AG04449 (cell line): ENCODE results near the gene CCNL1.
"Not testable (repeated sequence)": the region's sequence is repeated elsewhere in the genome, so short reads cannot be mapped to it uniquely, and the experiment has no call there.

Experiments
- CTCF ChIA-PET: fragments of 350-600 bp; formaldehyde crosslinking; extraction: SDS; loops from one replicate; lab custom pipeline; 2021; ENCODE audit warnings: antibody characterized with exemption; lab: Yijun Ruan, JAX
- POLR2A ChIA-PET: fragments of 400-600, 350-600 bp; formaldehyde crosslinking; extraction: SDS; loops from one replicate; lab custom pipeline; 2020; ENCODE audit warnings: antibody characterized with exemption, inconsistent platforms; lab: Yijun Ruan, JAX
- DNase-seq: peaks from one replicate; pipeline ENCODE4 v3.0.0-alpha.2; 2010; ENCODE audit warnings: low read depth, low spot score
- H3K4me3 ChIP-seq: 2 replicates; pipeline ENCODE4 v1.5.1; 2011; ENCODE audit warnings: low read depth, mild to moderate bottlenecking, control low read depth, low read length
- TF ChIP-seq, protein P1 (sequence below): IDR thresholded peaks from one replicate; pipeline ENCODE4 v1.5.1; 2011; ENCODE audit warnings: mild to moderate bottlenecking, moderate library complexity, low read length, control low read depth, inconsistent platforms; ENCODE audit not compliant: insufficient read depth; ENCODE audit errors: missing control alignments

Gene CCNL1

DNA sequence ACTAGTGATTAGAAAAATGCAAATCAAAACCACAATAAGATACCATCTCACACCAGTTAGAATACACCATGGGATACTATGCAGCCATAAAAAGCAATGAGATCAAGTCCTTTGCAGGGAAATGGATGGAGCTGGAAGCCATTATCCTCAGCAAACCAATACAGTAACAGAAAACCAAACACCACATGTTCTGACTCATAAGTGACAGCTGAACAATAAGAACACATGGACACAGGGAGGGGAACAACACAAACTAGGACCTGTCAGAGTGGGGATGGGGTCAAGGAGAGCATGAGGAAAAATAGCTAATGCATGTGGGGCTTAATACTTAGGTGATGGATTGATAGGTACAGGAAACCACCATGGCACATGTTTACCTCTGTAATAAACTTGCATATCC lies 36.0 kb upstream of the CCNL1 start:
- POLR2A ChIA-PET, result no interaction called here
- no peak overlapping the region for H3K4me3 ChIP-seq
- CTCF ChIA-PET, result interaction anchor here (1.1 to 1.3 kb wide), 2 partner anchors 8 to 303 kb away, joined by 3 read pairs; no protein-coding TSS in a partner anchor
- TF ChIP-seq, protein P1, sequence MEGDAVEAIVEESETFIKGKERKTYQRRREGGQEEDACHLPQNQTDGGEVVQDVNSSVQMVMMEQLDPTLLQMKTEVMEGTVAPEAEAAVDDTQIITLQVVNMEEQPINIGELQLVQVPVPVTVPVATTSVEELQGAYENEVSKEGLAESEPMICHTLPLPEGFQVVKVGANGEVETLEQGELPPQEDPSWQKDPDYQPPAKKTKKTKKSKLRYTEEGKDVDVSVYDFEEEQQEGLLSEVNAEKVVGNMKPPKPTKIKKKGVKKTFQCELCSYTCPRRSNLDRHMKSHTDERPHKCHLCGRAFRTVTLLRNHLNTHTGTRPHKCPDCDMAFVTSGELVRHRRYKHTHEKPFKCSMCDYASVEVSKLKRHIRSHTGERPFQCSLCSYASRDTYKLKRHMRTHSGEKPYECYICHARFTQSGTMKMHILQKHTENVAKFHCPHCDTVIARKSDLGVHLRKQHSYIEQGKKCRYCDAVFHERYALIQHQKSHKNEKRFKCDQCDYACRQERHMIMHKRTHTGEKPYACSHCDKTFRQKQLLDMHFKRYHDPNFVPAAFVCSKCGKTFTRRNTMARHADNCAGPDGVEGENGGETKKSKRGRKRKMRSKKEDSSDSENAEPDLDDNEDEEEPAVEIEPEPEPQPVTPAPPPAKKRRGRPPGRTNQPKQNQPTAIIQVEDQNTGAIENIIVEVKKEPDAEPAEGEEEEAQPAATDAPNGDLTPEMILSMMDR, result no peak
- DNase-seq, result no peak

DNA sequence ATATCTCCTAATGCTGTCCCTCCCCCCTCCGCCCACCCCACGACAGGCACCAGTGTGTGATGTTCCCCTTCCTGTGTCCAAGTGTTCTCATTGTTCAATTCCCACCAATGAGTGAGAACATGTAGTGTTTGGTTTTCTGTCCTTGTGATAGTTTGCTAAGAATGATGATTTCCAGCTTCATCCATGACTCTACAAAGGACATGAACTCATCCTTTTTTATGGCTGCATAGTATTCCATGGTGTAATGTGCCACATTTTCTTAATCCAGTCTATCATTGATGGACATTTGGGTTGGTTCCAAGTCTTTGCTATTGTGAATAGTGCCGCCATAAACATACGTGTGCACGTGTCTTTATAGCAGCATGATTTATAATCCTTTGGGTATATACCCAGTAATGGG lies 31.2 kb upstream of the CCNL1 start:
- POLR2A ChIA-PET, H3K4me3 ChIP-seq, DNase-seq: not testable (repeated sequence)
- CTCF ChIA-PET, result interaction anchor here (1.1 kb wide), 1 partner anchor 10 kb away, joined by 5 read pairs; no protein-coding TSS in a partner anchor

DNA sequence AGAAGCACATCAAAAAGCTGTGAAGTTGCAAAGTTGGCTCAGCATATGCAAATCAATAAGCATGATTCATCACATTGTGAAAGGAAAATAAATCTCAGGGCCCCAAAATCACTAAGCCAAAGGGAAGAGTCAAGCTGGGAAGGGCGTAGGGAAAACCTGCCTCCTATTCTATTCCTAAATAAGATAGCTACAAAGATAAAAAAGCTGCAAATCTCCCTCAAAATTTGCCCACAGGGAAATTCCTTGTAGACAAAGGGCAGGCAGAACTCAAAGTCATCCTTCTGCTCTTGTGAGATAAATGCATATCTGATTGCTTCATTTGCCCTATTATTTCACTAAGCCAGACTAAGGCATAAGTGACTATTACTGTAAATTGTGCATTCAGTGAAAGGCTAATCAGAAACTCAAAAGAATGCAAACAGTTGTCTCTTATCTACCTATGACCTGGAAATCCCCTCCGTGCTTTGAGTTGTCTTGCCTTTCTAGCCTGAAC lies 30.5 kb upstream of the CCNL1 start:
- DNase-seq, result no peak
- H3K4me3 ChIP-seq, result no peak overlapping the region
- TF ChIP-seq, protein P1, result no peak
- ChIA-PET POLR2A (no interaction called here), CTCF (interaction anchor here (1.4 to 1.9 kb wide), 2 partner anchors 12 to 15 kb away, joined by 5 to 9 read pairs; no protein-coding TSS in a partner anchor)

DNA sequence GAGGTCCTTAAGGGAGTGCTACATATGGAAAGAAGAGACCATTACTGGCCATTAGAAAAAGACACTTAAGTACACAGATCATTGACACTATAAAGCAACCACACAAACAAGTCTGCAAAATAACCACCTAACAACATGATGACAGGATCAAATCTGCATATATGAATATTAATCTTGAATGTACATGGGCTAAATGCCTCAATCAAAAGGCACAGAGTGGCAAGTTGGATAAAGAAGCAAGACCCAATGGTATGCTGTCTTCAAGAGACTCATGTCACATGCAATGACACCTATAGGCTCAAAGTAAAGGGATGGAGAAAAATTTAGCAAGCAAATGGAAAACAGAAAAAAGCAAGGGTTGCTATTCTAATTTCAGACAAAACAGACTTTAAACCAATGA lies 28.4 kb upstream of the CCNL1 start:
- ChIA-PET CTCF (no interaction called here), POLR2A (no interaction called here)
- no peak overlapping the region for H3K4me3 ChIP-seq
- DNase-seq, result no peak
- TF ChIP-seq, protein P1, result no peak

DNA sequence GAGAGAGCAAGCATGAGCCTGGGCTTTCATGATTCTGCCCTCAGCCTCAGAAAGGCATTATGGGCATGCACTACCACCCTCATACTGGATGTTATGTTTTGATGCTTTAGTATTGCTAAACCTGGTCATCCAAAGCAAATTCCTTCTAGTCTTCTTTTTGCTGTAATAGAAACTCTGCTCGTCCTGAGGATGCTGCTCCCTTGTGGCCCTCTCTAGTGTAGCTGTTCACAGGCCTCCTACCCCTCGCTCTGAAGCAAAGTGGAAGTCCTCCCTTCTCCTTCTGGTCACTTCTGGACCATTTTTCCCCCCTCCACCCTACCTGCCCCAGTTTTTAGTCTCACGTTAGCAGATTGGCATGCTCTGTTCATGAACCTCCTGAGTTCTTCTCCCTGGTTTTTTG lies 22.9 kb upstream of the CCNL1 start:
- TF ChIP-seq, protein P1, result no peak
- H3K4me3 ChIP-seq, result no peak overlapping the region
- ChIA-PET POLR2A (no interaction called here), CTCF (no interaction called here)
- no peak for DNase-seq

DNA sequence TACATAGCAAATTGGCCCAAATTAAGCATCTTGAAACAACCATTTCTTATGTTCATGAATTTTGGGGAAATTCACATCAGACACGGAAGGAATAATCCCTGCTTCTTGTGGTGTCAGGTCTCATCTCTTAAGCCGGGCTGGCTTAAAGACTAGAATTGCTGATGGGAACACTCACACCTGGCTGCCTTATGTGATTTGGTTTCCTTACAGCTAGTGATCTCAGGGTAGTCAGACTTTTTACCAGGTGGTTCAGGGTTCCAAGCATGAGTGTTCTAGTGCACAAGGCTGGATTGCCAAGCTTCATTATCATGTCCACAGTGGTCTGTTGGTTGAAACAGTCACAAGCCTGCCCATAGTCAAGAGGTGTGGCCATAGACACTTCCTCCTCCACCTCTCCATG lies 20.3 kb upstream of the CCNL1 start:
- ChIA-PET CTCF (no interaction called here), POLR2A (no interaction called here)
- DNase-seq, result no peak
- TF ChIP-seq, protein P1, result no peak
- H3K4me3 ChIP-seq, result no peak overlapping the region

DNA sequence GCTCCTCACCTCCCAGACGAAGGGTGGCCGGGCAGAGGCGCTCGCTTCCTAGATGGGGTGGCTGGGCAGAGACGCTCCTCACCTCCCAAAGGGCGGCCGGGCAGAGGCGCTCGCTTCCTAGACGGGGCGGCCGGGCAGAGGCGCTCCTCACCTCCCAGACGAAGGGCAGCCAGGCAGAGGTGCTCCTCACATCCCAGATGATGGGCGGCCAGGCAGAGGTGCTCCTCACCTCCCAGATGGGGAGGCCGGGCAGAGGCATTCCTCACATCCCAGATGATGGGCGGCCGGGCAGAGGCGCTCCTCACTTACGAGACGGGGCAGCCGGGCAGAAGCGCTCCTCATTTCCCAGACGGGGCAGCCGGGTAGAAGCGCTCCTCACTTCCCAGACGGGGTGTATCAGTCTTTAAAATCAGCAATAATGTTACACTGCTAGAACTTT lies 19.4 kb upstream of the CCNL1 start:
- TF ChIP-seq, protein P1, result no peak
- CTCF ChIA-PET, result no interaction called here
- no peak for DNase-seq
- POLR2A ChIA-PET, result no interaction called here
- no peak overlapping the region for H3K4me3 ChIP-seq

DNA sequence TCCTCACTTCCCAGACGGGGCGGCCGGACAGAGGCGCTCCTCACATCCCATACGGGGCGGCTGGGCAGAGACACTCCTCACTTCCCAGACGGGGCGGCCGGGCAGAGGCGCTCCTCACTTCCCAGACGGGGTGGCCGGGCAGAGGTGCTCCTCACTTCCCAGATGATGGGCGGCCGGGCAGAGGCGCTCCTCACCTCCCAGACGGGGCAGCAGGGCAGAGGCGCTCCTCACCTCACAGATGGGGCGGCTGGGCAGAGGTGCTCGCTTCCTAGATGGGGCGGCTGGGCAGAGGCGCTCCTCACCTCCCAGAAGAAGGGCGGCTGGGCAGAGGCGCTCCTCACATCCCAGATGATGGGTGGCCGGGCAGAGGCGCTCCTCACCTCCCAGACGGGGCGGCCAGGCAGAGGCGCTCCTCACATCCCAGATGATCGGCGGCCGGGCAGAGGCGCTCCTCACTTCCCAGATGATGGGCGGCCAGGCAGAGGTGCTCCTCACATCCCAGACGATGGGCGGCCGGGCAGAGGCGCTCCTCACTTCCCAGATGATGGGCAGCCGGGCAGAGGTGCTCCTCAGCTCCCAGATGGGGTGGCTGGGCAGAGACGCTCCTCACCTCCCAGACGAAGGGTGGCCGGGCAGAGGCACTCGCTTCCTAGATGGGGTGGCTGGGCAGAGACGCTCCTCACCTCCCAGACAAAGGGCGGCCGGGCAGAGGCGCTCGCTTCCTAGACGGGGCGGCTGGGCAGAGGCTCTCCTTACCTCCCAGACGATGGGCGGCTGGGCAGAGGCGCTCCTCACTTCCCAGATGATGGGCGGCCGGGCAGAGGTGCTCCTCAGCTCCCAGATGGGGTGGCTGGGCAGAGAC lies 18.8 kb upstream of the CCNL1 start:
- CTCF ChIA-PET, result interaction anchor here (0.9 kb wide), 1 partner anchor 16 kb away, joined by 3 read pairs; no protein-coding TSS in a partner anchor

DNA sequence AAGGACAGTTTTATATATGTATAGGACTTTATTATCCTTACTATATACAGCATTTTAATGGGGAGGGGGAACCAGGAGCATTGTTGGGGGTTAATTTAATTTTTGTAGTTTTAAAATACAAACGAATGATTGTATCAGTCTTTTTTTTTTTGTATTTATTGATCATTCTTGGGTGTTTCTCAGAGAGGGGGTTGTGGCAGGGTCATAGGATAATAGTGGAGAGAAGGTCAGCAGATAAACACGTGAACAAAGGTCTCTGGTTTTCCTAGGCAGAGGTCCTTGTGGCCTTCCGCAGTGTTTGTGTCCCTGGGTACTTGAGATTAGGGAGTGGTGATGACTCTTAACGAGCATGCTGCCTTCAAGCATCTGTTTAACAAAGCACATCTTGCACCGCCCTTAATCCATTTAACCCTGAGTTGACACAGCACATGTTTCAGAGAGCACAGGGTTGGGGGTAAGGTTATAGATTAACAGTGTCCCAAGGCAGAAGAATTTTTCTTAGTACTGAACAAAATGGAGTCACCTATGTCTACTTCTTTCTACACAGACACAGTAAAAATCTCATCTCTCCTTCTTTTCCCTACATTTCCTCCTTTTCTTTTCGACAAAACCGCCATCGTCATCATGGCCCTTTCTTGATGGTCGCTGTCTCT lies 18.0 kb upstream of the CCNL1 start:
- CTCF ChIA-PET, result interaction anchor here (0.9 kb wide), 1 partner anchor 15 kb away, joined by 3 read pairs; no protein-coding TSS in a partner anchor
- POLR2A ChIA-PET, DNase-seq, H3K4me3 ChIP-seq: not testable (repeated sequence)

More for the DNA sequence above, 18.8 kb upstream of the CCNL1 start:
- POLR2A ChIA-PET, DNase-seq, H3K4me3 ChIP-seq: not testable (repeated sequence)
